SJCRH30 (cell line): Measurements from ENCODE around the gene STARD6. TPM values are rescaled to one million over a fixed set of nuclear protein-coding genes. Genes with fewer than 3 reads are reported as not detected.

ENCODE experiments used
- total RNA-seq: library from RNA; depleted of rRNA; stranded (reverse); fragments of >200 nt; shearing (Covaris generic); gene quantifications from 2 replicates; pipeline ENCODE4 v1.2.3, GENCODE V29; 2014; rRNA removed

The STARD6 gene
- total RNA-seq, 1 experiment from 2014 or later, result not detected

Other genes with a start within 250 kb of the STARD6 start
- 18.5 and 18.8 TPM in 2 replicates for gene MBD2, start 133.2 kb downstream of the STARD6 start, total RNA-seq
- gene POLI, start 88.3 kb downstream of the STARD6 start, total RNA-seq, result 16.1 and 16.5 TPM in 2 replicates
- gene C18orf54, start within 50 bp of the STARD6 start, total RNA-seq, result 9.1 and 9.8 TPM in 2 replicates
- not detected in 2 replicates for gene DYNAP, start 233.4 kb upstream of the STARD6 start, total RNA-seq